H1 (cell line): Measurements from ENCODE around the gene RPL3. TPM values are rescaled to one million over a fixed set of nuclear protein-coding genes. Genes with fewer than 3 reads are reported as not detected.

Experiments used
- CTCF ChIA-PET: fragments of 300-600 bp; sonication (Branson Sonifier 250); formaldehyde crosslinking; loops from one replicate; lab custom pipeline; 2021; ENCODE audit not compliant: partially characterized antibody; lab: Charles Lee
- POLR2A ChIA-PET: fragments of 300-600 bp; sonication (Branson Sonifier 250); formaldehyde crosslinking; loops from one replicate; lab custom pipeline; 2021; ENCODE audit warnings: inconsistent platforms; ENCODE audit not compliant: partially characterized antibody; lab: Charles Lee
- DNase-seq, 2 experiments: peaks; one replicate each; pipeline versions ENCODE4 v3.0.0 to v3.0.0-alpha.2; 2010 to 2022; ENCODE audit warnings: low spot score in 2 of 2, low read depth in 1 of 2, mixed read lengths in 1 of 2
- FAIRE-seq: peaks from 2 replicates; lab custom pipeline; 2011; peaks lifted over from hg19 to GRCh38; lab: Jason Lieb, UNC
- H2AFZ ChIP-seq: 2 replicates; pipeline ENCODE4 v1.8.1; 2012; ENCODE audit warnings: low read length, inconsistent platforms
- H2AK5ac ChIP-seq: 2 replicates; pipeline ENCODE4 v1.6.1; 2013; ENCODE audit warnings: low read depth, low read length
- H2BK120ac ChIP-seq: replicated peaks from 2 replicates; pipeline ENCODE3; 2013; ENCODE audit warnings: low read depth, low read length, inconsistent platforms
- H2BK12ac ChIP-seq: 2 replicates; pipeline ENCODE4 v1.6.1; 2013; ENCODE audit warnings: low read depth, low read length
- H2BK15ac ChIP-seq: 2 replicates; pipeline ENCODE4 v1.6.1; 2013; ENCODE audit warnings: low read length
- H2BK20ac ChIP-seq: 2 replicates; pipeline ENCODE4 v1.6.1; 2013; ENCODE audit warnings: low read length
- H2BK5ac ChIP-seq: 2 replicates; pipeline ENCODE4 v1.6.1; 2013; ENCODE audit warnings: low read depth, low read length
- H3K14ac ChIP-seq: 2 replicates; pipeline ENCODE4 v1.6.1; 2013; ENCODE audit warnings: inconsistent platforms; ENCODE audit not compliant: insufficient read length
- H3K18ac ChIP-seq: 2 replicates; pipeline ENCODE4 v1.6.1; 2013; ENCODE audit warnings: low read length; ENCODE audit errors: extremely low read depth
- H3K23ac ChIP-seq: 2 replicates; pipeline ENCODE4 v1.6.1; 2013; ENCODE audit warnings: inconsistent platforms; ENCODE audit not compliant: insufficient read length
- H3K23me2 ChIP-seq: 2 replicates; pipeline ENCODE4 v1.6.1; 2013; ENCODE audit warnings: low read depth, low read length
- H3K27ac ChIP-seq: 2 replicates; pipeline ENCODE4 v1.6.1; 2011; ENCODE audit warnings: low read depth, low read length, inconsistent platforms
- H3K27me3 ChIP-seq, 4 experiments: replicated peaks in 1 of 4; 1 replicate in 1 of 4; 2 replicates in 3 of 4; pipeline versions ENCODE4 v1.6.1 to v1.8.1; 2011 to 2013; ENCODE audit warnings: low read length in 3 of 4, mild to moderate bottlenecking in 3 of 4, inconsistent platforms in 2 of 4, mixed read lengths in 2 of 4, moderate library complexity in 1 of 4; ENCODE audit not compliant: control insufficient read depth in 3 of 4, insufficient read depth in 3 of 4; ENCODE audit errors: extremely low read depth in 1 of 4
- H3K36me3 ChIP-seq, 4 experiments: 2 replicates each; pipeline versions ENCODE4 v1.6.1 to v1.8.1; 2011 to 2013; ENCODE audit warnings: mild to moderate bottlenecking in 4 of 4, low read length in 3 of 4, moderate library complexity in 2 of 4, control low read depth in 1 of 4, inconsistent platforms in 1 of 4; ENCODE audit not compliant: insufficient read depth in 4 of 4, control insufficient read depth in 2 of 4
- H3K4ac ChIP-seq: replicated peaks from 2 replicates; pipeline ENCODE3; 2013; ENCODE audit warnings: low read length, low read depth, mixed read lengths, inconsistent platforms; ENCODE audit not compliant: insufficient read length
- H3K4me1 ChIP-seq, 4 experiments: replicated peaks in 1 of 4; 1 replicate in 1 of 4; 2 replicates in 3 of 4; pipeline versions ENCODE4 v1.6.1 to v1.8.1; 2011 to 2013; ENCODE audit warnings: low read length in 3 of 4, inconsistent platforms in 2 of 4, mixed read lengths in 1 of 4; ENCODE audit not compliant: insufficient read depth in 4 of 4, control insufficient read depth in 3 of 4
- H3K4me2 ChIP-seq, 2 experiments: 2 replicates each; pipeline versions ENCODE4 v1.6.1 to v1.8.1; 2011 to 2013; ENCODE audit warnings: low read depth in 2 of 2, low read length in 2 of 2, control low read depth in 1 of 2, inconsistent platforms in 1 of 2, mild to moderate bottlenecking in 1 of 2; ENCODE audit not compliant: insufficient read depth in 1 of 2
- H3K4me3 ChIP-seq, 4 experiments: fragments of 200-600, 300-600 bp in 1 of 4; sonication (generic), shearing (Covaris generic), sonication (Bioruptor Twin) in 1 of 4; 2 replicates each; pipeline versions ENCODE4 v1.5.1 to v1.8.1; 2011 to 2016; ENCODE audit warnings: low read length in 4 of 4, low read depth in 3 of 4, control low read depth in 2 of 4, inconsistent platforms in 2 of 4, mild to moderate bottlenecking in 2 of 4, mixed read lengths in 1 of 4, moderate library complexity in 1 of 4; ENCODE audit not compliant: insufficient read depth in 2 of 4; ENCODE audit errors: extremely low read depth in 1 of 4
- H3K56ac ChIP-seq: replicated peaks from 2 replicates; pipeline ENCODE3; 2013; ENCODE audit warnings: low read depth, mild to moderate bottlenecking, mixed read lengths, low read length, inconsistent platforms; ENCODE audit not compliant: insufficient read length
- H3K79me1 ChIP-seq: 2 replicates; pipeline ENCODE4 v1.6.1; 2013; ENCODE audit warnings: low read depth, low read length, control low read depth
- H3K79me2 ChIP-seq, 2 experiments: 2 replicates each; pipeline versions ENCODE4 v1.6.1 to v1.8.1; 2012 to 2013; ENCODE audit warnings: low read length in 2 of 2, mild to moderate bottlenecking in 2 of 2, inconsistent platforms in 1 of 2; ENCODE audit not compliant: insufficient read depth in 2 of 2, control insufficient read depth in 1 of 2
- H3K9ac ChIP-seq, 4 experiments: replicated peaks in 1 of 4; 1 replicate in 1 of 4; 2 replicates in 3 of 4; pipeline versions ENCODE4 v1.6.1 to v1.8.1; 2011 to 2013; ENCODE audit warnings: low read depth in 3 of 4, low read length in 3 of 4, control low read depth in 2 of 4, mild to moderate bottlenecking in 2 of 4, moderate library complexity in 2 of 4, inconsistent platforms in 1 of 4; ENCODE audit errors: extremely low read depth in 1 of 4
- H3K9me3 ChIP-seq, 2 experiments: 2 replicates each; pipeline versions ENCODE4 v1.6.1 to v1.8.1; 2012 to 2013; ENCODE audit warnings: mild to moderate bottlenecking in 2 of 2, moderate library complexity in 2 of 2, control low read depth in 1 of 2, inconsistent platforms in 1 of 2, low read depth in 1 of 2, low read length in 1 of 2, mixed read lengths in 1 of 2; ENCODE audit not compliant: insufficient read depth in 2 of 2
- H4K20me1 ChIP-seq, 2 experiments: replicated peaks in 1 of 2; 2 replicates each; pipeline versions ENCODE3 to v1.8.1; 2011 to 2013; ENCODE audit warnings: inconsistent platforms in 2 of 2, low read length in 2 of 2, mild to moderate bottlenecking in 1 of 2; ENCODE audit not compliant: insufficient read depth in 2 of 2, control insufficient read depth in 1 of 2
- H4K5ac ChIP-seq: 2 replicates; pipeline ENCODE4 v1.6.1; 2013; ENCODE audit warnings: low read length, low read depth, mixed read lengths, inconsistent platforms; ENCODE audit not compliant: insufficient read length
- H4K8ac ChIP-seq: 2 replicates; pipeline ENCODE4 v1.8.0; 2013; ENCODE audit warnings: mild to moderate bottlenecking, moderate library complexity, low read length, inconsistent platforms; ENCODE audit not compliant: insufficient read depth; ENCODE audit errors: extremely low read depth
- H4K91ac ChIP-seq: replicated peaks from 2 replicates; pipeline ENCODE3; 2013; ENCODE audit warnings: low read length, mixed read lengths, inconsistent platforms; ENCODE audit not compliant: insufficient read length
- ASH2L ChIP-seq: fragments of 200-600, 300-600 bp; sonication (generic); IDR thresholded peaks from one replicate; pipeline ENCODE4 v1.7.1; 2017; ENCODE audit warnings: low read length
- BCL11A ChIP-seq, 2 experiments: IDR thresholded peaks; one replicate each; pipeline ENCODE4 v1.6.1; 2011; ENCODE audit warnings: low read depth in 2 of 2, low read length in 2 of 2, mild to moderate bottlenecking in 2 of 2
- CBX5 ChIP-seq: fragments of 300-800, 300-1000 bp; sonication (generic); IDR thresholded peaks from 2 replicates; pipeline ENCODE4 v1.7.1; 2016; ENCODE audit warnings: antibody characterized with exemption, low read length, low read depth
- CBX8 ChIP-seq: fragments of 300-800, 300-1000 bp; sonication (generic); IDR thresholded peaks from 2 replicates; pipeline ENCODE4 v1.7.1; 2016; ENCODE audit warnings: low read depth, low read length, borderline replicate concordance
- EZH2 ChIP-seq: fragments of 200-600 bp; sonication (generic); IDR thresholded peaks from 2 replicates; pipeline ENCODE4 v1.7.1; 2012; ENCODE audit warnings: low read depth, mild to moderate bottlenecking, moderate library complexity, low read length, inconsistent platforms; ENCODE audit not compliant: severe bottlenecking
- KDM1A ChIP-seq: fragments of 200-600, 300-600 bp; sonication (generic); IDR thresholded peaks from 2 replicates; pipeline ENCODE4 v1.7.1; 2016; ENCODE audit warnings: mild to moderate bottlenecking, low read length, borderline replicate concordance
- KDM4A ChIP-seq: IDR thresholded peaks from one replicate; pipeline ENCODE4 v1.7.1; 2012; ENCODE audit warnings: low read depth, mild to moderate bottlenecking, moderate library complexity, low read length, inconsistent platforms; ENCODE audit not compliant: severe bottlenecking
- KDM5A ChIP-seq: fragments of 200-600 bp; IDR thresholded peaks from 2 replicates; pipeline ENCODE4 v1.7.1; 2012; ENCODE audit warnings: mild to moderate bottlenecking, low read length, inconsistent platforms, mixed read lengths
- MAFK ChIP-seq: IDR thresholded peaks from 2 replicates; pipeline ENCODE4 v1.6.1; 2012; ENCODE audit warnings: low read depth, mild to moderate bottlenecking, improper control_type of control experiment, low read length
- NRF1 ChIP-seq: IDR thresholded peaks from 2 replicates; pipeline ENCODE4 v1.6.1; 2011; ENCODE audit warnings: mild to moderate bottlenecking, low read depth, low read length, improper control_type of control experiment
- POU5F1 ChIP-seq: IDR thresholded peaks from 2 replicates; pipeline ENCODE4 v1.6.1; 2011; ENCODE audit warnings: low read depth, mild to moderate bottlenecking, low read length, moderate library complexity
- SAP30 ChIP-seq: fragments of 300-600 bp; sonication (generic); IDR thresholded peaks from 2 replicates; pipeline ENCODE4 v1.7.1; 2012; ENCODE audit warnings: low read length, moderate library complexity, mild to moderate bottlenecking, inconsistent platforms; ENCODE audit not compliant: insufficient read depth, insufficient replicate concordance
- SRF ChIP-seq: IDR thresholded peaks from 2 replicates; pipeline ENCODE4 v1.6.1; 2011; ENCODE audit warnings: mild to moderate bottlenecking, low read depth, low read length, moderate library complexity
- TBP ChIP-seq: IDR thresholded peaks from 2 replicates; pipeline ENCODE4 v1.6.1; 2011; ENCODE audit warnings: low read depth, low read length, improper control_type of control experiment
- TCF12 ChIP-seq: IDR thresholded peaks from 2 replicates; pipeline ENCODE4 v1.6.1; 2011; ENCODE audit warnings: low read depth, mild to moderate bottlenecking, low read length
- WGBS, 2 experiments: shearing (Covaris generic) in 1 of 2; methylation state at CpG; one replicate each; pipeline versions ENCODE4 v1.1.6 to v1.1.7; 2013 to 2015; ENCODE audit warnings: low lambda C conversion rate in 2 of 2, mixed read lengths in 2 of 2, inconsistent platforms in 1 of 2, low coverage in 1 of 2, missing lambda C conversion rate in 1 of 2; ENCODE audit not compliant: insufficient replicate concordance in 2 of 2, insufficient coverage in 1 of 2, insufficient read length in 1 of 2; ENCODE audit errors: extremely low coverage in 1 of 2, missing lambda C conversion rate in 1 of 2; 5-methylcytosine and 5-hydroxymethylcytosine counted together
- polyA plus RNA-seq, 7 experiments: library from polyadenylated mRNA; depleted of rRNA in 3 of 7; stranded (reverse) in 5 of 7; unstranded in 2 of 7; fragments of >200 nt in 5 of 7; fragments of 200-250 nt in 2 of 7; gene quantifications; 1 replicate in 5 of 7; 2 replicates in 1 of 7; 4 replicates in 1 of 7; pipeline versions ENCODE4 v1.2.1 to v1.2.3, GENCODE V29; 2011 to 2013; ENCODE audit warnings: missing spikeins in 2 of 7, mixed read lengths in 2 of 7
- total RNA-seq: library from RNA; stranded (reverse); fragmentation: NEBNext Ultra II Directional; extraction: Animal tissue kit (Norgen Biotek cat#: 25700); gene quantifications from 2 replicates; pipeline ENCODE4 v1.2.1, GENCODE V29; 2021

RPL3 gene
- total and polyA plus RNA-seq, 2 of the 8 experiments (the other 6 are each of a cell fraction or from before 2014, with no cell fraction given) = 2,865 to 5,466 TPM

DNA sequence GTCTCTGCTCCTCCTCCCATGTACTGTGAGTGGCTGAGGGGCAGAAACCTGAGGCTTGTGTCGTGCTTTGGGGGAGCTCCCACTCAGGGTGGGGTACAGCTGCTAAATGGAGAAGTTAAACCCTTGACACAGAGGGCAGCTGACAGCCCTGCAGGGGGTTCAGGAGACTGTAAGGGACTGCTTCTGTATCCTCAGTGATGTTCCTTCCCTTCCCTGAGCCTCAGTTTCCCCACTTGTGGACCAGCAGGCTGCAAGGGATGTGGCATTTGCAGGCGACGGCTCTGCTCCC, 46.0 kb upstream of the RPL3 start:
- no peaks in the 10 kb centered on the region for H3K9me3 ChIP-seq
- H3K27ac ChIP-seq = no peak overlapping the region
- peaks cover 0 to 2% of the 10 kb centered on the region in 2 experiments; a peak in 1 of 4 replicates for H3K79me2 ChIP-seq
- H2BK5ac ChIP-seq = no peak overlapping the region
- H3K36me3 ChIP-seq = no peaks in the 10 kb centered on the region; a peak in 1 of 8 replicates
- H3K79me1 ChIP-seq = peaks cover 9% of the 10 kb centered on the region
- no peak overlapping the region for H2BK15ac ChIP-seq
- H2BK12ac ChIP-seq = no peak overlapping the region
- H3K4me2 ChIP-seq = no peak overlapping the region
- DNase-seq (no peak), FAIRE-seq (no peak)
- H3K14ac ChIP-seq = no peak overlapping the region
- no peak overlapping the region for H3K56ac ChIP-seq
- H3K9ac ChIP-seq = no peak overlapping the region
- no peak overlapping the region for H3K4ac ChIP-seq
- H3K23me2 ChIP-seq = no peaks in the 10 kb centered on the region
- no peak overlapping the region for H4K5ac ChIP-seq
- H3K23ac ChIP-seq = no peak overlapping the region
- no peak overlapping the region for H2BK120ac ChIP-seq
- no peak overlapping the region for H2AK5ac ChIP-seq
- H3K4me3 ChIP-seq = no peak overlapping the region
- H2BK20ac ChIP-seq = no peak overlapping the region
- H3K4me1 ChIP-seq = peaks cover 4 to 35% (median 22%) of the 10 kb centered on the region in 4 experiments
- H4K8ac ChIP-seq = no peak overlapping the region
- CTCF ChIA-PET = interaction anchor here (1.1 to 4.1 kb wide), 6 partner anchors 9 to 128 kb away, joined by 3 to 18 read pairs (median 3); no protein-coding TSS in a partner anchor
- 0 out of 7 replicates have a peak, but pooled peaks cover 0 to 2% (median 0%) of the 10 kb centered on the region in 4 experiments for H3K27me3 ChIP-seq
- H3K18ac ChIP-seq = no peak overlapping the region
- H2AFZ ChIP-seq = no peak overlapping the region
- H4K20me1 ChIP-seq = peaks cover 5 to 11% of the 10 kb centered on the region in 2 experiments
- WGBS, 2 experiments = 93% methylated on average over 3 of the region's 3 CpGs; no CpG with 5 or more reads in 1 of the 2 experiments
- POLR2A ChIA-PET = interaction anchor here (1.3 to 22.5 kb wide), 4 partner anchors 13 to 50 kb away, joined by 3 to 413 read pairs (median 10); partner anchors contain the start of gene RPL3
- no peak overlapping the region for H4K91ac ChIP-seq
- TF ChIP-seq TCF12 = no peak
- TF ChIP-seq KDM5A = no peak
- TF ChIP-seq EZH2 = no peak
- TF ChIP-seq KDM4A = no peak
- TF ChIP-seq CBX5 = no peak
- no peak for TF ChIP-seq NRF1
- TF ChIP-seq TBP = no peak
- TF ChIP-seq SRF = no peak
- TF ChIP-seq MAFK = no peak
- no peak for TF ChIP-seq KDM1A
- no peak for TF ChIP-seq ASH2L
- TF ChIP-seq POU5F1 = no peak
- no peak for TF ChIP-seq CBX8
- TF ChIP-seq SAP30 = no peak
- TF ChIP-seq BCL11A (IDR thresholded peaks at IDR 0.05; ENCODE audit: low read depth in 2 of 2, low read length in 2 of 2) = no peak
